PC-9 (cell line): ENCODE results near the gene SRGN. TPM values are rescaled to one million over a fixed set of nuclear protein-coding genes. Genes with fewer than 3 reads are reported as not detected.

Experiments
- BruUV-seq: library from RNA; stranded (reverse); fragments of 400-500 nt; replicated peaks from 2 replicates; lab custom pipeline; 2021; lab: Mats Ljungman, UMichigan
- CTCF ChIA-PET: fragments of 300-600 bp; sonication (Branson Sonifier 250); formaldehyde crosslinking; loops from one replicate; lab custom pipeline; 2022; ENCODE audit warnings: antibody characterized with exemption; lab: Charles Lee
- POLR2A ChIA-PET: fragments of 300-600 bp; sonication (Branson Sonifier 250); formaldehyde crosslinking; loops from one replicate; lab custom pipeline; 2022; ENCODE audit warnings: antibody characterized with exemption; ENCODE audit not compliant: unreplicated experiment; lab: Charles Lee
- DNase-seq, 2 experiments: peaks; one replicate each; pipeline versions ENCODE4 v3.0.0 to v3.0.0-alpha.2; 2015 to 2022; ENCODE audit warnings: mixed read lengths in 1 of 2
- H2AFZ ChIP-seq: fragments of 200-600 bp; sonication (generic); 2 replicates; pipeline ENCODE4 v1.8.1; 2017; ENCODE audit warnings: antibody characterized with exemption
- H3F3A ChIP-seq: fragments of 200-600 bp; sonication (generic); 2 replicates; pipeline ENCODE4 v1.8.1; 2017; ENCODE audit warnings: antibody characterized with exemption, mild to moderate bottlenecking, low read depth; ENCODE audit not compliant: insufficient read depth
- H3K27ac ChIP-seq: fragments of 200-600 bp; sonication (generic); 2 replicates; pipeline ENCODE4 v1.6.1; 2016; ENCODE audit warnings: mixed run types
- H3K27me3 ChIP-seq: fragments of 200-600 bp; sonication (generic); 2 replicates; pipeline ENCODE4 v1.6.1; 2016; ENCODE audit warnings: low read depth, mixed run types; ENCODE audit not compliant: insufficient read depth
- H3K36me3 ChIP-seq: fragments of 200-600 bp; sonication (generic); 2 replicates; pipeline ENCODE4 v1.6.1; 2016; ENCODE audit warnings: low read depth, mixed run types
- H3K4me1 ChIP-seq: fragments of 200-600 bp; sonication (generic); replicated peaks from 2 replicates; pipeline ENCODE4 v1.6.1; 2016; ENCODE audit warnings: mixed run types; ENCODE audit not compliant: insufficient read depth
- H3K4me2 ChIP-seq: fragments of 200-600 bp; sonication (generic); 2 replicates; pipeline ENCODE4 v1.6.1; 2017; ENCODE audit warnings: mixed run types
- H3K4me3 ChIP-seq: fragments of 200-600 bp; sonication (generic); 2 replicates; pipeline ENCODE4 v1.6.1; 2016; ENCODE audit warnings: mixed run types
- H3K79me2 ChIP-seq: fragments of 200-600 bp; sonication (generic); 2 replicates; pipeline ENCODE4 v1.6.1; 2017; ENCODE audit warnings: low read depth, mixed run types
- H3K9me2 ChIP-seq: fragments of 200-600 bp; sonication (generic); 2 replicates; pipeline ENCODE4 v1.8.1; 2017; ENCODE audit warnings: mild to moderate bottlenecking; ENCODE audit not compliant: insufficient read depth
- H3K9me3 ChIP-seq: fragments of 200-600 bp; sonication (generic); 2 replicates; pipeline ENCODE4 v1.8.1; 2016; ENCODE audit warnings: low read depth; ENCODE audit not compliant: insufficient read depth
- H4K20me1 ChIP-seq: fragments of 200-600 bp; sonication (generic); 2 replicates; pipeline ENCODE4 v1.8.1; 2017; ENCODE audit not compliant: insufficient read depth
- EZH2 ChIP-seq: fragments of 200-600 bp; sonication (generic); IDR thresholded peaks from 2 replicates; pipeline ENCODE4 v1.8.0; 2017; ENCODE audit warnings: antibody characterized with exemption, low read depth
- intact Hi-C: fragments of 100-400 bp; cut with micrococcal nuclease; formaldehyde crosslinking; loops from one replicate; pipeline ENCODE4 v1.10.0; 2022; ENCODE audit not compliant: unreplicated experiment
- total RNA-seq: library from RNA; stranded (reverse); gene quantifications from 2 replicates; pipeline ENCODE4 v1.2.3, GENCODE V29; 2021
- TF ChIP-seq, protein P1 (sequence below): fragments of 200-600 bp; sonication (generic); conservative IDR thresholded peaks from 2 replicates; pipeline ENCODE4 v1.6.1; 2017; ENCODE audit warnings: mixed run types, antibody characterized with exemption, mild to moderate bottlenecking, moderate library complexity

Gene SRGN
- total RNA-seq, 1 experiment from 2014 or later = 58.9 TPM

DNA sequence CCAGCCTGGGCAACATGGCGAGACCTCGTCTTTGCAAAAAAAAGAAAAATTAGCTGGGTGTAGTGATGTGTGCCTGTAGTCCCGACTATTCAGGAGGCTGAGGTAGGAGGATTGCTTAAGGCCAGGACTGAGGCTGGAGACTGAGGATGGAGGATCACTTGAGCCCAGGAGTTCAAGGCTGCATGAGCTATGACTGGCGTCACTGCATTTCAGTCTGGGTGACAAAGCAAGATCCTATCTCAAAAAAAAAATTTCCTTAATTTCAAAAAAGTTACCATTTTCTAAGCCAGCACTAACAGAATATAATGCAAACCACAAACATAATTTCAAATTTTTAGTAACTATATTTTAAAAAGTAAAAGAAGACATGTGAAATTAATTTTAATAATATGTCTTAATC, 13.4 kb upstream of the SRGN start:
- Histone ChIP-seq H3K27ac (no peak overlapping the region), H3K4me2 (no peak overlapping the region), H3K9me2 (0 out of 2 replicates have a peak, but pooled peaks cover 1% of the 10 kb centered on the region), H3K9me3 (no peaks in the 10 kb centered on the region), H4K20me1 (no peaks in the 10 kb centered on the region), H3F3A (no peaks in the 10 kb centered on the region), H3K36me3 (no peaks in the 10 kb centered on the region), H3K4me3 (no peak overlapping the region), H2AFZ (no peak overlapping the region), H3K27me3 (no peaks in the 10 kb centered on the region), H3K79me2 (no peaks in the 10 kb centered on the region), H3K4me1 (no peaks in the 10 kb centered on the region)
- TF ChIP-seq EZH2 = no peak
- TF ChIP-seq, protein P1, sequence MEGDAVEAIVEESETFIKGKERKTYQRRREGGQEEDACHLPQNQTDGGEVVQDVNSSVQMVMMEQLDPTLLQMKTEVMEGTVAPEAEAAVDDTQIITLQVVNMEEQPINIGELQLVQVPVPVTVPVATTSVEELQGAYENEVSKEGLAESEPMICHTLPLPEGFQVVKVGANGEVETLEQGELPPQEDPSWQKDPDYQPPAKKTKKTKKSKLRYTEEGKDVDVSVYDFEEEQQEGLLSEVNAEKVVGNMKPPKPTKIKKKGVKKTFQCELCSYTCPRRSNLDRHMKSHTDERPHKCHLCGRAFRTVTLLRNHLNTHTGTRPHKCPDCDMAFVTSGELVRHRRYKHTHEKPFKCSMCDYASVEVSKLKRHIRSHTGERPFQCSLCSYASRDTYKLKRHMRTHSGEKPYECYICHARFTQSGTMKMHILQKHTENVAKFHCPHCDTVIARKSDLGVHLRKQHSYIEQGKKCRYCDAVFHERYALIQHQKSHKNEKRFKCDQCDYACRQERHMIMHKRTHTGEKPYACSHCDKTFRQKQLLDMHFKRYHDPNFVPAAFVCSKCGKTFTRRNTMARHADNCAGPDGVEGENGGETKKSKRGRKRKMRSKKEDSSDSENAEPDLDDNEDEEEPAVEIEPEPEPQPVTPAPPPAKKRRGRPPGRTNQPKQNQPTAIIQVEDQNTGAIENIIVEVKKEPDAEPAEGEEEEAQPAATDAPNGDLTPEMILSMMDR = no peak
- ChIA-PET POLR2A (no interaction called here), CTCF (no interaction called here)
- no peak for DNase-seq
- BruUV-seq = no TSS peak
- intact Hi-C loops = no loop called here

DNA sequence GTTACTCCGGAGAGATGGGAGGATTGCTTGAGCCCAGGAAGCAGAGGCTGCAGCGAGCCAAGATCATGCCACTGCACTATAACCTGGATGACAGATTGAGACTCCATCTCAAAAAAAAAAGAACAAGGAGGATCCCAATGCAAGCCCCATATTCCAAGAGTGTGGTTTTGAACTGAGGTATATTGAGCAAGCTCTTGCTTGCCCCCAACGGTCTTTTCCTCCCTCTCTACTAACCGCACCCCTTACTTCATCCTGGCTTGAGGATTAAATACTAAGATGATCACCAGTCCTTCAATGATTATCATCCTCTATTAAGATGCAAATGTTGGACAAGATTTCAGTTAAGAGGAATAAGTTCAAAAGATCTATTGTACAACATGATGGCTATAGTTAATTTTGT, 12.5 kb upstream of the SRGN start:
- Histone ChIP-seq H3K27me3 (no peaks in the 10 kb centered on the region), H3K27ac (no peak overlapping the region), H3K4me3 (no peak overlapping the region), H3K9me2 (0 out of 2 replicates have a peak, but pooled peaks cover 3% of the 10 kb centered on the region), H3F3A (no peaks in the 10 kb centered on the region), H3K79me2 (no peaks in the 10 kb centered on the region), H3K4me2 (no peak overlapping the region), H3K4me1 (no peaks in the 10 kb centered on the region), H2AFZ (no peak overlapping the region), H3K9me3 (no peaks in the 10 kb centered on the region), H3K36me3 (no peaks in the 10 kb centered on the region), H4K20me1 (no peaks in the 10 kb centered on the region)
- no peak for DNase-seq
- POLR2A ChIA-PET = no interaction called here
- TF ChIP-seq EZH2 = no peak
- TF ChIP-seq, protein P1 = no peak
- CTCF ChIA-PET = no interaction called here
- BruUV-seq = no TSS peak
- intact Hi-C loops = no loop called here

DNA sequence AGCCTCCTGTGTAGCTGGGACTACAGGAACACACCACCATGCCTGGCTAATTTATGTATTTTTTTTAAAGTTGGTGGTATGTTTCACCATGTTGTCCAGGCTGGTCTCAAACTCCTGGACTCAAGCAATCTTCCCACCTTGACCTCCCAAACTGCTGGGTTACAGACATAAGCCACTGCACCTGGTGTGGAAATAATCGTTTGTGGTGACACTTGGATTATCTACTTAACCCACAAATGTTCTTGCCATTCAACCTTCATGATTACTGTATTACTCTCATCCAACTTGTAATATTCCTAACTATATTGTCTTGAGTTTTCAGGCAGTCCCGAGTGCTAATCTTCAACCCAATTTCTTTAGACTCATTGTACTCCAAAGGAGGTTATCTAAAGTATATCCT, 9.6 kb upstream of the SRGN start:
- H4K20me1 ChIP-seq = no peaks in the 10 kb centered on the region
- H3K9me3 ChIP-seq = no peaks in the 10 kb centered on the region
- POLR2A ChIA-PET = no interaction called here
- BruUV-seq = no TSS peak
- TF ChIP-seq, protein P1 = no peak
- no peak for TF ChIP-seq EZH2
- H3K9me2 ChIP-seq = 0 out of 2 replicates have a peak, but pooled peaks cover 3% of the 10 kb centered on the region
- no peak overlapping the region for H3K4me3 ChIP-seq
- CTCF ChIA-PET = no interaction called here
- H3K79me2 ChIP-seq = no peaks in the 10 kb centered on the region
- no peak overlapping the region for H3K4me2 ChIP-seq
- H3K27me3 ChIP-seq = no peaks in the 10 kb centered on the region
- no peaks in the 10 kb centered on the region for H3K4me1 ChIP-seq
- no peaks in the 10 kb centered on the region for H3F3A ChIP-seq
- H3K27ac ChIP-seq = no peak overlapping the region
- intact Hi-C loops = no loop called here
- H3K36me3 ChIP-seq = no peaks in the 10 kb centered on the region
- H2AFZ ChIP-seq = no peak overlapping the region
- DNase-seq = no peak
